GM21447 (cell line): ENCODE data around the gene NPM3.

Experiments used
- ATAC-seq: cut with Tn5 transposase; IDR thresholded peaks from one replicate; pipeline ENCODE4 v1.9.1; 2021; ENCODE audit not compliant: unreplicated experiment

The NPM3 gene

GRCh38 chr10:101782811-101783735, at the start of gene NPM3:
Gene NPM3, minus strand, starts transcription at chr10:101783446. Its CDS starts 56 bp downstream, at chr10:101783390.
- peak; percentile 61 for ATAC-seq

- no peak for ATAC-seq
Measured at GRCh38 chr10:101832325-101832771, 49.1 kb upstream of the NPM3 start.

GRCh38 chr10:101831169-101831811, 48.0 kb upstream of the NPM3 start:
- ATAC-seq, result no peak

- ATAC-seq, result peak; percentile 64
Measured at GRCh38 chr10:101830322-101831168, 47.3 kb upstream of the NPM3 start.

GRCh38 chr10:101829561-101830315, 46.5 kb upstream of the NPM3 start:
- ATAC-seq, result peak; percentile 35

- no peak for ATAC-seq
Measured at GRCh38 chr10:101828766-101829551, 45.7 kb upstream of the NPM3 start.

- ATAC-seq, result no peak
Measured at GRCh38 chr10:101827919-101828600, 44.8 kb upstream of the NPM3 start.

- ATAC-seq, result no peak
Measured at GRCh38 chr10:101826852-101827434, 43.7 kb upstream of the NPM3 start.

- ATAC-seq, result no peak
Measured at GRCh38 chr10:101824736-101825135, 41.5 kb upstream of the NPM3 start.

- ATAC-seq, result peak; percentile 15
Measured at GRCh38 chr10:101818872-101819633, 35.8 kb upstream of the NPM3 start.

GRCh38 chr10:101818119-101818871, 35.0 kb upstream of the NPM3 start, which contains the start of gene OGA:
Gene OGA, minus strand, starts transcription at chr10:101818444. Its CDS starts 422 bp downstream, at chr10:101818022.
- ATAC-seq, result peak; percentile 82

GRCh38 chr10:101817337-101818118, 34.3 kb upstream of the NPM3 start:
- no peak for ATAC-seq

GRCh38 chr10:101816913-101817336, 33.7 kb upstream of the NPM3 start:
- ATAC-seq, result no peak

- ATAC-seq, result no peak
Measured at GRCh38 chr10:101816376-101816775, 33.1 kb upstream of the NPM3 start.

GRCh38 chr10:101814466-101815071, 31.3 kb upstream of the NPM3 start:
- peak; percentile 23 for ATAC-seq

GRCh38 chr10:101812606-101813005, 29.4 kb upstream of the NPM3 start:
- ATAC-seq, result no peak
